Measurements from ENCODE around the gene B4GALNT3.

GRCh38 chr12:512933-513332 is 53.2 kb downstream of the B4GALNT3 start:
- no peak for TF ChIP-seq CTCF (conservative IDR thresholded peaks at IDR 0.05; ENCODE audit: low read length)
- TF ChIP-seq EZH2phosphoT487 (IDR thresholded peaks at IDR 0.05; ENCODE audit: borderline replicate concordance, low read depth, low read length): no peak

Data from OCI-LY7 (cell line).